Panc1 (cell line): ENCODE data around the gene OARD1. TPM values are rescaled to one million over a fixed set of nuclear protein-coding genes. Genes with fewer than 3 reads are reported as not detected.

Source experiments
- ATAC-seq: fragments of 200-7000 bp; cut with Tn5 transposase; 2 replicates; pipeline ENCODE4 v1.9.1; 2020; ENCODE audit warnings: mild to moderate bottlenecking, moderate library complexity
- BruUV-seq: library from RNA; stranded (reverse); fragments of 400-500 nt; replicated peaks from 2 replicates; lab custom pipeline; 2021; lab: Mats Ljungman, UMichigan
- CTCF ChIA-PET: fragments of 300-600 bp; sonication (Branson Sonifier 250); formaldehyde crosslinking; loops from one replicate; lab custom pipeline; 2022; ENCODE audit warnings: antibody characterized with exemption; lab: Charles Lee
- POLR2A ChIA-PET: fragments of 300-600 bp; sonication (Branson Sonifier 250); formaldehyde crosslinking; loops from one replicate; lab custom pipeline; 2022; ENCODE audit warnings: antibody characterized with exemption; lab: Charles Lee
- DNase-seq: peaks from one replicate; pipeline ENCODE4 v3.0.0-alpha.2; 2010; ENCODE audit warnings: low read depth, low spot score
- H3K27ac ChIP-seq: 2 replicates; pipeline ENCODE4 v1.5.1; 2011; ENCODE audit warnings: mild to moderate bottlenecking, low read length, inconsistent platforms
- H3K27me3 ChIP-seq: fragments of 200-500 bp; sonication (Bioruptor generic); 2 replicates; pipeline ENCODE4 v1.6.0; 2014; ENCODE audit warnings: low read length, inconsistent platforms; ENCODE audit not compliant: control insufficient read depth, insufficient read depth
- H3K36me3 ChIP-seq: fragments of 200-500 bp; sonication (Bioruptor generic); 2 replicates; pipeline ENCODE4 v1.5.1; 2014; ENCODE audit warnings: inconsistent platforms, mild to moderate bottlenecking, low read length, moderate library complexity; ENCODE audit not compliant: control insufficient read depth, insufficient read depth
- H3K4me1 ChIP-seq: 2 replicates; pipeline ENCODE4 v1.5.1; 2011; ENCODE audit warnings: inconsistent platforms, mild to moderate bottlenecking, low read length, moderate library complexity; ENCODE audit not compliant: control insufficient read depth, insufficient read depth
- H3K4me3 ChIP-seq, 2 experiments: 2 replicates each; pipeline ENCODE4 v1.5.1; 2011 to 2012; ENCODE audit warnings: low read depth in 2 of 2, low read length in 2 of 2, mild to moderate bottlenecking in 2 of 2, inconsistent platforms in 1 of 2, moderate library complexity in 1 of 2
- H3K9me3 ChIP-seq: fragments of 200-500 bp; sonication (Bioruptor generic); 2 replicates; pipeline ENCODE4 v1.5.1; 2014; ENCODE audit warnings: low read depth, mild to moderate bottlenecking, inconsistent platforms, low read length, moderate library complexity; ENCODE audit not compliant: control insufficient read depth, insufficient read depth
- POLR2AphosphoS5 ChIP-seq: IDR thresholded peaks from 2 replicates; pipeline ENCODE4 v1.6.1; 2012; ENCODE audit warnings: mild to moderate bottlenecking, low read depth, low read length, moderate library complexity
- SIN3A ChIP-seq: IDR thresholded peaks from 2 replicates; pipeline ENCODE4 v1.6.1; 2012; ENCODE audit warnings: low read depth, mild to moderate bottlenecking, low read length, moderate library complexity, borderline replicate concordance; ENCODE audit not compliant: insufficient read depth
- TCF7L2 ChIP-seq: IDR thresholded peaks from 2 replicates; pipeline ENCODE4 v1.6.1; 2011; ENCODE audit warnings: mild to moderate bottlenecking, low read depth, low read length, inconsistent platforms
- in situ Hi-C: cut with HindIII; loops from 2 replicates; pipeline ENCODE4 v1.10.0; 2016; ENCODE audit warnings: low sequenced_read_pairs, low pct_unique_long_range_greater_than_20kb
- intact Hi-C: fragments of 100-400 bp; cut with micrococcal nuclease; formaldehyde crosslinking; loops from one replicate; pipeline ENCODE4 v1.10.0; 2022; ENCODE audit not compliant: unreplicated experiment
- total RNA-seq: library from RNA; stranded (reverse); gene quantifications from one replicate; pipeline ENCODE4 v1.2.1, GENCODE V29; 2021; ENCODE audit not compliant: unreplicated experiment
- TF ChIP-seq, protein P1 (sequence below): fragments of 450-650 bp; IDR thresholded peaks from 2 replicates; pipeline ENCODE4 v1.5.1; 2017; ENCODE audit warnings: mild to moderate bottlenecking
- TF ChIP-seq, protein P2 (sequence below), 2 experiments: IDR thresholded peaks; 2 replicates each; pipeline ENCODE4 v1.6.1; 2011 to 2012; ENCODE audit warnings: low read depth in 2 of 2, control low read depth in 1 of 2, low read length in 1 of 2, mild to moderate bottlenecking in 1 of 2, moderate library complexity in 1 of 2; ENCODE audit not compliant: insufficient read depth in 1 of 2

Gene OARD1
- total RNA-seq, 1 experiment from 2014 or later = 18.2 TPM

DNA sequence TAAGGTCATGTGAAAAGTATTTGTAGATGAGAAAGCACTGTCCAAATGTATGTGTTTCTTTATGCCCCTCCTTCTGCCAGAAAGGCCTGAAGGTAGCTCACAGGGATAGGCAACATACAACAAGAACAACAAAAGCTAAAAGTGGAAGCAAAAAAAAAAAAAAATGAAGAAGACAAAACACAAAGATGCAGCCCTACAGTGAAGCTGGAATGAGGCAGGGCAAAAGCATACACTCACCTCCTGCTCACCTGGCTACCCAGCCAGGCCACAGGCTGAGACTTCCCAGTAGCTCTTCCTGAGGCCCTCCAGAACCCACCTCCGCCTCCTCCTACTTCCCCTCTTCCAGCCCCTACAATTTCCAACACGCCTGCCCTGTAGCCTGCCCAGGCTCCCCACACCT, 35.6 kb downstream of the OARD1 start:
- BruUV-seq = no TSS peak
- no peak for TF ChIP-seq SIN3A
- TF ChIP-seq, protein P1, sequence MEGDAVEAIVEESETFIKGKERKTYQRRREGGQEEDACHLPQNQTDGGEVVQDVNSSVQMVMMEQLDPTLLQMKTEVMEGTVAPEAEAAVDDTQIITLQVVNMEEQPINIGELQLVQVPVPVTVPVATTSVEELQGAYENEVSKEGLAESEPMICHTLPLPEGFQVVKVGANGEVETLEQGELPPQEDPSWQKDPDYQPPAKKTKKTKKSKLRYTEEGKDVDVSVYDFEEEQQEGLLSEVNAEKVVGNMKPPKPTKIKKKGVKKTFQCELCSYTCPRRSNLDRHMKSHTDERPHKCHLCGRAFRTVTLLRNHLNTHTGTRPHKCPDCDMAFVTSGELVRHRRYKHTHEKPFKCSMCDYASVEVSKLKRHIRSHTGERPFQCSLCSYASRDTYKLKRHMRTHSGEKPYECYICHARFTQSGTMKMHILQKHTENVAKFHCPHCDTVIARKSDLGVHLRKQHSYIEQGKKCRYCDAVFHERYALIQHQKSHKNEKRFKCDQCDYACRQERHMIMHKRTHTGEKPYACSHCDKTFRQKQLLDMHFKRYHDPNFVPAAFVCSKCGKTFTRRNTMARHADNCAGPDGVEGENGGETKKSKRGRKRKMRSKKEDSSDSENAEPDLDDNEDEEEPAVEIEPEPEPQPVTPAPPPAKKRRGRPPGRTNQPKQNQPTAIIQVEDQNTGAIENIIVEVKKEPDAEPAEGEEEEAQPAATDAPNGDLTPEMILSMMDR = no peak
- TF ChIP-seq TCF7L2 = no peak
- TF ChIP-seq, protein P2, sequence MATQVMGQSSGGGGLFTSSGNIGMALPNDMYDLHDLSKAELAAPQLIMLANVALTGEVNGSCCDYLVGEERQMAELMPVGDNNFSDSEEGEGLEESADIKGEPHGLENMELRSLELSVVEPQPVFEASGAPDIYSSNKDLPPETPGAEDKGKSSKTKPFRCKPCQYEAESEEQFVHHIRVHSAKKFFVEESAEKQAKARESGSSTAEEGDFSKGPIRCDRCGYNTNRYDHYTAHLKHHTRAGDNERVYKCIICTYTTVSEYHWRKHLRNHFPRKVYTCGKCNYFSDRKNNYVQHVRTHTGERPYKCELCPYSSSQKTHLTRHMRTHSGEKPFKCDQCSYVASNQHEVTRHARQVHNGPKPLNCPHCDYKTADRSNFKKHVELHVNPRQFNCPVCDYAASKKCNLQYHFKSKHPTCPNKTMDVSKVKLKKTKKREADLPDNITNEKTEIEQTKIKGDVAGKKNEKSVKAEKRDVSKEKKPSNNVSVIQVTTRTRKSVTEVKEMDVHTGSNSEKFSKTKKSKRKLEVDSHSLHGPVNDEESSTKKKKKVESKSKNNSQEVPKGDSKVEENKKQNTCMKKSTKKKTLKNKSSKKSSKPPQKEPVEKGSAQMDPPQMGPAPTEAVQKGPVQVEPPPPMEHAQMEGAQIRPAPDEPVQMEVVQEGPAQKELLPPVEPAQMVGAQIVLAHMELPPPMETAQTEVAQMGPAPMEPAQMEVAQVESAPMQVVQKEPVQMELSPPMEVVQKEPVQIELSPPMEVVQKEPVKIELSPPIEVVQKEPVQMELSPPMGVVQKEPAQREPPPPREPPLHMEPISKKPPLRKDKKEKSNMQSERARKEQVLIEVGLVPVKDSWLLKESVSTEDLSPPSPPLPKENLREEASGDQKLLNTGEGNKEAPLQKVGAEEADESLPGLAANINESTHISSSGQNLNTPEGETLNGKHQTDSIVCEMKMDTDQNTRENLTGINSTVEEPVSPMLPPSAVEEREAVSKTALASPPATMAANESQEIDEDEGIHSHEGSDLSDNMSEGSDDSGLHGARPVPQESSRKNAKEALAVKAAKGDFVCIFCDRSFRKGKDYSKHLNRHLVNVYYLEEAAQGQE (IDR thresholded peaks at IDR 0.05; ENCODE audit: insufficient read depth in 1 of 2, low read depth in 2 of 2, low read length in 1 of 2) = no peak
- no peak for TF ChIP-seq POLR2AphosphoS5
- DNase-seq (no peak), ATAC-seq (no peak)
- ChIA-PET POLR2A (interaction anchor here (0.7 kb wide), 1 partner anchor 135 kb away, joined by 3 read pairs; no protein-coding TSS in a partner anchor), CTCF (interaction anchor here (0.6 kb wide), 1 partner anchor 242 kb away, joined by 4 read pairs; no protein-coding TSS in a partner anchor)
- intact Hi-C loops (no loop called here), in situ Hi-C loops (no loop called here)
- Histone ChIP-seq H3K36me3 (no peaks in the 10 kb centered on the region), H3K27me3 (no peaks in the 10 kb centered on the region; the same call in 1 of the 2 replicates), H3K4me1 (0 out of 2 replicates have a peak, but pooled peaks cover 5% of the 10 kb centered on the region), H3K27ac (no peak overlapping the region), H3K9me3 (no peaks in the 10 kb centered on the region), H3K4me3 (no peak overlapping the region)

DNA sequence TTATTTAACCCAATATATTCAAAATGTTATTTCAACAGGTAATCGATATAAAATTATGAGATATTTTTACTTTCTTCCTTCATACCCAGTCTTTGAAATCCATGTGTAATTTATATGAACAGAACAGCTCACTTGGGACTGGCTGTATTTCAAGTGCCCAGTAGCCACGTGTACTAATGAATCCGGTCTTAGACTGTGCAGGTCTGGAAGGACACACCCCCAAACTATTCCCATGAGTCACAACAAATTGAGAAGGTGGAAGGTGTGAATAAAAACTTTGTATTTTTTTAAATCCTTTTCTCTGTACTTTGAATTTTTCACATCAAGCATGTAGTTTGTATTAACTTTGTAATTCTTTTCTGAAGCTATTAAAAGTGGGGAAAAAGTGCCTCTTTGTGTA, 36.0 kb downstream of the OARD1 start:
- Histone ChIP-seq H3K36me3 (no peaks in the 10 kb centered on the region), H3K27me3 (no peaks in the 10 kb centered on the region; the same call in 1 of the 2 replicates), H3K27ac (no peak overlapping the region), H3K4me1 (0 out of 2 replicates have a peak, but pooled peaks cover 5% of the 10 kb centered on the region), H3K9me3 (no peaks in the 10 kb centered on the region), H3K4me3 (no peak overlapping the region)
- intact Hi-C loops (no loop called here), in situ Hi-C loops (no loop called here)
- ChIA-PET CTCF (no interaction called here), POLR2A (interaction anchor here (0.7 kb wide), 1 partner anchor 135 kb away, joined by 3 read pairs; no protein-coding TSS in a partner anchor)
- BruUV-seq = no TSS peak
- ATAC-seq (no peak), DNase-seq (no peak)
- TF ChIP-seq TCF7L2 = no peak
- TF ChIP-seq, protein P1 = no peak
- TF ChIP-seq, protein P2 (IDR thresholded peaks at IDR 0.05; ENCODE audit: insufficient read depth in 1 of 2, low read depth in 2 of 2, low read length in 1 of 2) = no peak
- no peak for TF ChIP-seq POLR2AphosphoS5
- TF ChIP-seq SIN3A = no peak
